Femur (tissue), 1 donor: ENCODE results near the gene UTS2.
A peak's percentile ranks its signal among the peaks of the same experiment; 100 is the strongest.

ENCODE experiments used
- DNase-seq: peaks from one replicate; pipeline ENCODE4 v3.0.0-alpha.2; 2017

The UTS2 gene

GRCh38 chr1:7862211-7863060 is 9.6 kb upstream of the UTS2 start:
- DNase-seq: no peak

- no peak for DNase-seq
These were observed 8.6 kb upstream of the UTS2 start for GRCh38 chr1:7861452-7861851.

GRCh38 chr1:7860130-7860529 is 7.3 kb upstream of the UTS2 start:
- DNase-seq: no peak

DNA sequence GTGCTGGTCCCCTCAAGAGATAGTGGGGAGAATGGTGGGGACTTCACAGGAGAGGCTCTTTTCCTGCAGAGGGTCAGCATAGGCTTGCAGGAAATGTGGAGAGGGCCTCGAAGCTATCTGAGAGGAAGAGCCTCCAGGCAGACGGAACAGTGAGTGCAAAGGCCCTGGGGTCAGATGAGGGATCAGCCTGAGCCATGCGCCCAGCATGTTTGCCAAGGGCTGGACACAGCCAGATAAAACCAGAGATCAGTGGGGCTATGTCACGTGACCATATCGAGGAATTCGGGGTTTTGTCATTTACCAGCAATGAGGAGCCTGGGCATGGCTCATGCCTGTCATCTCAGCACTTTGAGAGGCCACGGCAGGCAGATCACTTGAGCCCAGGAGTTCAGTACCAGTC is 6.5 kb upstream of the UTS2 start:
- no peak for DNase-seq

DNA sequence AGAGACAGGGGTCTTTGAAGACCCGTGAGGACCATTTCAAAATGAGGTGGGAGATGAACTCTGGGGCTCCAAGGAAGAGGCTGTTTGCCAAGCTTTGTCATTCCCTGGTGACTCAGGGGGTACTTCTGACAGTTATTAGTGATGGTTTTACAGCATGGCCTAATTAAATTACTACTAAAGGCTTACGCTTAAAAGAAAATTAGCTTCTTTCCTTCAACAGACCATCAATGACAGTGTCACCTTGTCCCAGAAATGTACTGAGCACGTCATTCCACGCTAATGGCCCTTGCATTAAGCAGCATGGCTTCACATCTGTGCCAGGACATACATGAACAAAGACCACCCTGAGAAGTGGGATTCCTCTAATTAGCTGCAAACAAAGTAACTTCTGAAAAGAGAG is 5.1 kb upstream of the UTS2 start:
- DNase-seq: no peak

GRCh38 chr1:7857000-7857399 is 4.1 kb upstream of the UTS2 start:
- DNase-seq: no peak

DNA sequence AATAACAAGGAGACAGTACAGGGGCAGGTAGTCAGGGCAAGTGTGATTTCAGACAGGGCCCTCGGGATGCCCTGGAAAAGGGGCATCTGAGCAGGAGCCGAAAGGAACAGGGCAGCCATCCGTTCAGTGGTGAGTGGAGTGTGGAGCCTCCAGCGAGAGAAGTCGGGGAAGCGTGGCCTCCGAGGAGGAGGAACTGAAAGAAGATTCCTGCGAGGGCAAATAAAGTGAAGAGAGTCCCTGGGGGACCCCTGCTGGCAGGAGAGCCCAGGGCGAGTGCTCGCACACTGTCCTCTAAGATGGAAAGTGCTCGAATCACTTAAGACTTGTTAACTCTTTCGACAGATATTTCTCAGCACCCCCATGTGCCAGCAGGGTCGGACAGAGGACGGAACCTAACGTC is 3.5 kb upstream of the UTS2 start:
- DNase-seq: no peak

DNA sequence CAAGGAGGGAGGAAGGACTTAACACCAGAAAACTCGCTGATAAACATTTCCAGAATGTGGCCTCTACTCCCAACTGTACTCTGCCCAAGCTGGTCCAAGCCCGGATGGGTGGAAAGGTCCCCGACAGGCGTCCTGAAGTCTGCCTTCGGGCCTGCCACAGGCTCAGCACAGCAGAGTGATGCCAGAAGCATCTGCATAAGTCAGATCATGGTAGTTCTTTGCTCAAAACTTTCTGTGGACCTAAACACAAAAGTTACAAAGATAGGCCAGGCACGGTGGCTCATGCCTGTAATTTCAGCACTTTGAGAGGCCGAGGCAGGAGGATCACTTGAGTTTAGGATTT is 790 bp upstream of the UTS2 start:
- DNase-seq: no peak

DNA sequence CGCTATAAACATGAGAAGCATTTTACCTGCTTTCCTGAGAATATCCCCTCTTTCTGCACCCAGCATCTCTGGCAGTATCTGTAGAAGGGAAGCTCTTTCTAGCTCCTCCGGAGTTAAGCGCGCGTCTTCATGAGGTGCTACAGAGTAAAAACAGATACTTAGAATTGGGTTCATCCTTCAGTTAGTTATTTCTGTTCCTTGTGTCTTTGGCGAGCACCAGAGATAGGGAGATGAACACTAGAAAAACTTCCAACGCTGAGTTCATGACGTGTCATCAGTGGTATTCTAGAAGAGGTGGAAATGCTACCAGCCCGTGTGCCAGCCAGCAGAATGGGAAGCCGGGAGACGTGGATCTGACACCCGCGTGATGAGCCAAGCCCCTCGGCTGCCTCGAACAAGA is 2.1 kb downstream of the UTS2 start:
- DNase-seq: no peak

DNA sequence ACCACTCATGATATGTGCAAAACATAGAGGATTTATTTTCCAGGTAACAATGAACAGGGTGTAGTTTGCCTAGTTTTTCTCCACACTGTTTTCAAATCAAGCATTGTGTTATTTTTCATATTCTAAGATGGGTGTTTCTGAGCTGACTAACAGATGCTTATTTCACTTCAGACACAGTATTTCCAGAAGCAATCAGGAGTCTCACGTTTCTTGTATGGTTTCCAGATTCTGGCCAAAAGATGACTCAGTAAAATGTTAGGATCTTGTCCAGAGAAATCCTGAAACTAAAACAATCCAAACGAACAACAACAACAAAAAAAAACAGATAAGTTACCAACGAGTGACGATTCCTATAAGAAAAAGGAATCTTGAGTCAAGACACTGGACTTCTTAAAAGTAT is 5.3 kb downstream of the UTS2 start:
- no peak for DNase-seq

DNA sequence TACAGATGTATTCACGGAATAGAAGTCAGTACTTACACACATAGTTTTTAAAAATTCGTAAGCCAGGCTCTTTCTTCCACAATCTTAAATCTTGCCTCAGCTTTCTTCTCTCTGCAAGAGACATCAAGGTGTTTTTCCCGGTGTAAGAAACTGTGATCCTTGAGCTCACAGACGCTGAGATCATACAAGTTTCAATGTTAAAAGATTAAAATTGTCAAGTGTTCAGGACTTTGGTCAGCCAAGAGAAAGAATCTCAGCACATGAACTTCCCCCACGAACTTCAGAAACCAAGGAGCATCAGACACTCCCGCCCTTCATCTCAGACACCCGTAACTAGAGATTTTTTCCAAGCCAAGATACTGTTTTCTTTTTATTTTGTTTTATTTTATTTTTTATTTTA is 6.2 kb downstream of the UTS2 start:
- no peak for DNase-seq

DNA sequence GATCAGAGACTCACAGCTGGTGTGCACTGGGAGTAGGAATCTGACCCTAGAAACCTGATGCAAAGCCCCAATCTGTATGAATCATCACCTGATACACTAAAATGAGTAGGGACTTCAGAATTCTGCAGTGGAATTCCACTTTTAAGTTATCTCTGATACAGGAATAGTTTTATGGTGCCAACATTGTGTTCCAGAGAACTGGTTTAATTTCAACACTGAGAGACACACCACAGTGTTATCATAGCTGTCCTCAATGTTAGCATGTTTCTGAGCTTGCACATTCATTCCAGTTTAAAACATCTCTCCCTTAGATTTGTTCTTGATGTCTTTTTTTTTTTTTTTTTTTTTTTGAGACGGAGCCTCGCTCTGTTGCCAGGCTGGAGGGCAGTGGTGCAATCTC is 7.1 kb downstream of the UTS2 start:
- no peak for DNase-seq

- no peak for DNase-seq
These were observed 10.3 kb downstream of the UTS2 start for GRCh38 chr1:7842517-7842916.

GRCh38 chr1:7839526-7839925 is 13.3 kb downstream of the UTS2 start:
- DNase-seq: no peak

DNA sequence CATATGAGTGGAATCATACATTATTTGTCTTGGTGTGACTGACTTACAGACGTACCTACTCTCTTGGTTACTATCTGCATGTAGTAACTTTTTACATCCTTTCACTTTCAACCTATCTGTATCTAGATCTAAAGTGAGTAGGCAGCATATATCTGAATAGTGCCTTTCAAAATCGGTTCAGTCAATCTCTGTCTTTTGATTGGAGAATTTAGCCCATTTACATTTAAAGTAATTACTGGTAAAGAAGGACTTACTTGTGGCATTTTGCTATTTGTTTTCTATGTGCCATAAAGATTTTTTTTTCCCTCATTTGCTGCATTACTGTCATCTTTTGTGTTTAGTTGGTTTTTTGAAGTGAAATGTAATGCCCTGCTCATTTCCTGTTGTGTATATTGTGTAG is 14.2 kb downstream of the UTS2 start:
- DNase-seq: no peak

DNA sequence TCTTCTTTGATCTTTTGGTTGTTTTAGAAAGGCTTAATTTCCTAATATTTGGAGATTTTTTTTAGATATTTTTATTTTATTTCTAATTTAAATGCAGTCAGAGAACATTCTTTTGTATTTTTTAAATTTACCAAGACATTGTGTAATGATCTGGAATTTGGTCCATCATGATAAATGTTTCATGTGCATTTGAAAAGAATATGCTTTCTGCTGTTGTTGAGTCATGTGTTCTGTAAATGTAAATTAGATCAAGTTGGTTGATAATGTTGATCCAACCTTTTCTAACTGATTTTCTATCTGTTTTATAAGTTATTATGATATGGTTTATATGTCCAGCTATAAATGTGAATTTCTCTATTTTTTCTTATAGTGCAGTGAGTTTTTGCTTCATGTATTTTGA is 19.8 kb downstream of the UTS2 start:
- DNase-seq: no peak

GRCh38 chr1:7831458-7831857 is 21.4 kb downstream of the UTS2 start:
- no peak for DNase-seq

DNA sequence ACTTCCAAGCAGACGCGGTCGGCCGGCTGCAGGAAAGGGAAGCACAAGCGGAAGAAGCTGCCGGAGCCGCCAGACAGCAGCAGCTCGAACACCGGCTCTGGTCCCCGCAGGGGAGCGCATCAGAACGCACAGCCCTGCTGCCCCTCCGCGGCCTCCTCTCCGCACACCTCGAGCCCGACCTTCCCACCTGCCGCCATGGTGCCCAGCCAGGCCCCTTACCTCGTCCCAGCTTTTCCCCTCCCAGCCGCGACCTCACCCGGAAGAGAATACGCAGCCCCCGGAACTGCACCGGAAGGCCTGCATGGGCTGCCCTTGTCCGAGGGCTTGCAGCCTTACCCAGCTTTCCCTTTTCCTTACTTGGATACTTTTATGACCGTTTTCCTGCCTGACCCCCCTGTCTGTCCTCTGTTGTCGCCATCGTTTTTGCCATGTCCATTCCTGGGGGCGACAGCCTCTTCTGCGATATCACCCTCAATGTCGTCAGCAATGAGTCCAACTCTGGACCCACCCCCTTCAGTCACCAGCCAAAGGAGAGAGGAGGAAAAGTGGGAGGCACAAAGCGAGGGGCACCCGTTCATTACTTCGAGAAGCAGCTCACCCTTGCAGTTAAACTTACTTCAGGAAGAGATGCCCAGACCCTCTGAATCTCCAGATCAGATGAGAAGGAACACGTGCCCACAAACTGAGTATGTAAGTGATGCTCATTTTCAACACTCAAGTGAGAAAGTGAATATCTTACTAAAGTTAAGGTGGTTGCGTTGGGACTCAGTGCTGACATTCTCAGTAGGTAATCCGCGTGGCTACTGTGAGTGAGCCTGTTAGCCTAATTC is 25.5 kb downstream of the UTS2 start:
- DNase-seq: peak; percentile 33

- DNase-seq: no peak
These were observed 26.5 kb downstream of the UTS2 start for GRCh38 chr1:7826363-7826762.

DNA sequence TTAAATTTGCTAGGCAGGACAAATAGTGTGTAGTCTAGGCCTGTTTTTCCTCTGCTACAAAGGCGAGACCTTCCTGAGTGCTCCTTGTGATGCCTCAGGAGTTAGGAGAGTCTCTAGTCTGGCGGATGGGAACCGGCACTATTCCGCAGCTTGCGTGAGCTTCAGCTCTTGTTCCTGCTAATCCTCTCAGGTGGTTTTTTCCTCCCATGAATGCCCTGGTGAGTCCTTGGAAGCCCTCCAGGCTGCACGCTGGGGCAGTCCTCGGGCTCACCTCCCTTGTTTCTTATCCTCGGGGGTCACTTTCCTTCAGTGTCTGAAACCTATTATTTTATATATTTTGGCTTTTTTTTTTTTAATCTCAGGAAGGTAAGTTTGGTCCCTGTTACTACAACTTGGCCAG is 28.2 kb downstream of the UTS2 start:
- no peak for DNase-seq

GRCh38 chr1:7821282-7821681 is 31.6 kb downstream of the UTS2 start:
- DNase-seq: no peak

DNA sequence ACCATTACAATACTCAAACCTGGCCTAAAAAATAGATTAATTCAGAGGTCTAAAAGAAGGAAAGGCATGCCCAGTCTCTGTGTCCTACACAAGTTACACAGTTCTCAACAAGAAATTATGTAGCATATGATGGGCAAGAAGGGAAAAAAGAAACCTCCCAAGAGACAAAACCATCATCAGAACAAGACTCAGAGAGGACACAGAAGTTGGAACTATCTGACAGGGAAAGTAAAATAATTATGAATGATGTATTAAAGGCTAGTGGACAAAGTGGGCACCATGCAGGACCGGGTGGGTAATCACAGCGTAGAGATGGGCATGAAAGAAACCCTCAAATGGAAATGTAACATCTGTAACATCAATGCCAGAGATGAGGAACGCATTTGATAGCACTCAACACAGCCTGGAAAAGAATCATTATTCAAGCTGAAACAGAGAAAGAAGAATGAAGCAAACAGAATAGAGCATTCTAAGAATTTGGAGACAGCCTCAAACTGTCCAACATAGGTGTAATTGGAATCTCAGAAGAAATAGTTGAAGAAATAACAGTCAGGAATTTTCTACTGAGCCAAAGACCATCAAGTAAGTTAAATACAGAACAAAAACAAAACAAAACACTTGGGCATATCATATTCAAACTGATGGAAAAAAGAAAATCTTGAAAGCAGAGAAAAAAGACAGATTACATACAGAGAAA is 39.0 kb downstream of the UTS2 start:
- no peak for DNase-seq

GRCh38 chr1:7811476-7811875 is 41.4 kb downstream of the UTS2 start:
- DNase-seq: no peak

DNA sequence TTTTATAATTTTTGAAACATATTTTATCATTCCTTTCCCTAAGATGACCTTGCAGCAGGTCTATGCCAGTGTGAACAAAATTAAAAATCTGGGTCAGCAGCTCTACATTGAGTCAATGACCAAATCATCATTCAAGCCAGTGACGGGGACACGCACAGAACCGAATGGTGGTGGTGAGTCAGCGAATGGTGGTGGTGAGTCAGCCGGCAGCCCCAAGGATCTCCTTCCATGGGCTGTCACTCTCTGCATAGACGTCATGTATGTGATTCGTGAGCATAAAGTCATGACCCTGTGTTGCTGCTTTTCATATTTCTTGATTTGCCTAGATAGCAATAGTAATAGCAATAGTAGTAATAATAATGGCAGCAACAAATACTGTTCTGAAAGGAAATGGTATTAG is 42.5 kb downstream of the UTS2 start:
- DNase-seq: no peak
